IMR-90 (cell line): ENCODE results near the gene CNDP2. TPM values are rescaled to one million over a fixed set of nuclear protein-coding genes. Genes with fewer than 3 reads are reported as not detected.

Experiments used
- ATAC-seq: fragments of 200-7000 bp; cut with Tn5 transposase; 2 replicates; pipeline ENCODE4 v1.9.1; 2020; ENCODE audit warnings: low read depth, mild to moderate bottlenecking, moderate library complexity
- BruUV-seq: library from RNA; stranded (reverse); fragments of 400-500 nt; replicated peaks from 2 replicates; lab custom pipeline; 2021; lab: Mats Ljungman, UMichigan
- CTCF ChIA-PET: fragments of 300-600 bp; formaldehyde crosslinking; extraction: SDS; loops from one replicate; lab custom pipeline; 2021; ENCODE audit warnings: antibody characterized with exemption; lab: Yijun Ruan, JAX
- POLR2A ChIA-PET: fragments of 300-600 bp; sonication (Branson Sonifier 250); formaldehyde crosslinking; loops from one replicate; lab custom pipeline; 2022; ENCODE audit warnings: antibody characterized with exemption; ENCODE audit not compliant: unreplicated experiment; lab: Charles Lee
- DNase-seq: peaks from one replicate; pipeline ENCODE4 v3.0.0; 2013
- H2AFZ ChIP-seq: replicated peaks from 2 replicates; pipeline ENCODE3; 2013; ENCODE audit warnings: low read length, mild to moderate bottlenecking; ENCODE audit not compliant: poor library complexity
- H2AK5ac ChIP-seq: 2 replicates; pipeline ENCODE4 v1.6.1; 2013; ENCODE audit warnings: low read depth, low read length, inconsistent platforms
- H2AK9ac ChIP-seq: replicated peaks from 2 replicates; pipeline ENCODE3; 2013; ENCODE audit warnings: mild to moderate bottlenecking, low read depth, low read length, moderate library complexity; ENCODE audit not compliant: poor library complexity
- H2BK120ac ChIP-seq: 2 replicates; pipeline ENCODE4 v1.6.1; 2013; ENCODE audit warnings: low read depth, low read length, inconsistent platforms
- H2BK15ac ChIP-seq: 3 replicates; pipeline ENCODE4 v1.6.1; 2013; ENCODE audit warnings: low read depth, low read length, inconsistent platforms
- H2BK20ac ChIP-seq: 2 replicates; pipeline ENCODE4 v1.6.1; 2013; ENCODE audit warnings: low read depth, mild to moderate bottlenecking, inconsistent platforms, low read length, moderate library complexity
- H2BK5ac ChIP-seq: 2 replicates; pipeline ENCODE4 v1.6.1; 2013; ENCODE audit warnings: mild to moderate bottlenecking, low read depth, low read length, inconsistent platforms; ENCODE audit not compliant: poor library complexity, severe bottlenecking
- H3K14ac ChIP-seq: replicated peaks from 2 replicates; pipeline ENCODE4 v1.6.1; 2013; ENCODE audit warnings: low read depth, low read length, inconsistent platforms
- H3K18ac ChIP-seq: 2 replicates; pipeline ENCODE4 v1.6.1; 2013; ENCODE audit warnings: low read depth, low read length, control low read depth
- H3K23ac ChIP-seq: 2 replicates; pipeline ENCODE4 v1.6.1; 2013; ENCODE audit warnings: low read depth, low read length, inconsistent platforms
- H3K27ac ChIP-seq: 2 replicates; pipeline ENCODE4 v1.5.1; 2013; ENCODE audit warnings: mild to moderate bottlenecking, control low read depth, low read length; ENCODE audit not compliant: insufficient read depth
- H3K27me3 ChIP-seq: 2 replicates; pipeline ENCODE4 v1.6.1; 2013; ENCODE audit warnings: low read length; ENCODE audit not compliant: control insufficient read depth, insufficient read depth
- H3K36me3 ChIP-seq: 2 replicates; pipeline ENCODE4 v1.6.1; 2013; ENCODE audit warnings: low read length, mixed read lengths; ENCODE audit not compliant: control insufficient read depth, insufficient read depth
- H3K4ac ChIP-seq: 2 replicates; pipeline ENCODE4 v1.6.1; 2013; ENCODE audit warnings: low read depth, low read length, inconsistent platforms
- H3K4me1 ChIP-seq: 2 replicates; pipeline ENCODE4 v1.6.1; 2013; ENCODE audit warnings: low read length, mixed read lengths; ENCODE audit not compliant: control insufficient read depth, insufficient read depth
- H3K4me2 ChIP-seq: 2 replicates; pipeline ENCODE4 v1.6.1; 2013; ENCODE audit warnings: low read depth, mild to moderate bottlenecking, control low read depth, low read length, moderate library complexity
- H3K4me3 ChIP-seq: 2 replicates; pipeline ENCODE4 v1.5.1; 2013; ENCODE audit warnings: low read depth, mild to moderate bottlenecking, control low read depth, low read length, moderate library complexity; ENCODE audit not compliant: insufficient read depth
- H3K56ac ChIP-seq: 2 replicates; pipeline ENCODE4 v1.6.1; 2013; ENCODE audit warnings: low read length, inconsistent platforms; ENCODE audit not compliant: insufficient read depth; ENCODE audit errors: extremely low read depth
- H3K79me1 ChIP-seq, 2 experiments: 2 replicates each; pipeline ENCODE4 v1.6.1; 2013; ENCODE audit warnings: low read length in 2 of 2, inconsistent platforms in 1 of 2, low read depth in 1 of 2
- H3K9ac ChIP-seq: 2 replicates; pipeline ENCODE4 v1.6.1; 2013; ENCODE audit warnings: low read depth, low read length, control low read depth
- H3K9me1 ChIP-seq: 2 replicates; pipeline ENCODE4 v1.6.1; 2013; ENCODE audit warnings: low read length, inconsistent platforms; ENCODE audit not compliant: insufficient read depth
- H3K9me3 ChIP-seq: 2 replicates; pipeline ENCODE4 v1.6.1; 2013; ENCODE audit warnings: low read length; ENCODE audit not compliant: control insufficient read depth, insufficient read depth
- H4K20me1 ChIP-seq: 2 replicates; pipeline ENCODE4 v1.6.1; 2013; ENCODE audit warnings: low read length, inconsistent platforms; ENCODE audit not compliant: insufficient read depth
- H4K5ac ChIP-seq: 2 replicates; pipeline ENCODE4 v1.6.1; 2013; ENCODE audit warnings: mild to moderate bottlenecking, low read depth, low read length, control low read depth
- H4K8ac ChIP-seq, 2 experiments: 2 replicates each; pipeline ENCODE4 v1.6.1; 2013; ENCODE audit warnings: low read depth in 2 of 2, low read length in 2 of 2, control low read depth in 1 of 2, inconsistent platforms in 1 of 2
- H4K91ac ChIP-seq: 2 replicates; pipeline ENCODE4 v1.6.1; 2013; ENCODE audit warnings: low read depth, low read length, inconsistent platforms; ENCODE audit not compliant: insufficient read depth
- CEBPB ChIP-seq: IDR thresholded peaks from 2 replicates; pipeline ENCODE4 v1.6.1; 2012; ENCODE audit warnings: low read depth, low read length, improper control_type of control experiment
- MAFK ChIP-seq: IDR thresholded peaks from 2 replicates; pipeline ENCODE4 v1.6.1; 2012; ENCODE audit warnings: low read depth, low read length, improper control_type of control experiment
- WGBS, 2 experiments: methylation state at CpG; one replicate each; pipeline versions ENCODE4 v1.1.5 to v1.1.7; 2013; ENCODE audit warnings: missing lambda C conversion rate in 2 of 2; ENCODE audit not compliant: insufficient read length in 1 of 2; ENCODE audit errors: extremely low coverage in 2 of 2; 5-methylcytosine and 5-hydroxymethylcytosine counted together
- dilution Hi-C: fragments of 300-500 bp; cut with HindIII; formaldehyde crosslinking; loops from one replicate; pipeline ENCODE4 v1.14.3; 2018; ENCODE audit warnings: low sequenced_read_pairs; ENCODE audit not compliant: unreplicated experiment
- in situ Hi-C: fragments of 300-500 bp; cut with MboI; formaldehyde crosslinking; loops from 3 replicates; pipeline ENCODE4 v1.14.3; 2019; ENCODE audit warnings: low sequenced_read_pairs, inconsistent platforms, mixed read lengths
- intact Hi-C: fragments of 100-400 bp; cut with micrococcal nuclease; formaldehyde crosslinking; loops from 2 replicates; pipeline ENCODE4 v1.10.0; 2022
- polyA plus RNA-seq, 3 experiments: library from polyadenylated mRNA; depleted of rRNA; stranded (reverse); fragments of >200 nt; gene quantifications; 2 replicates each; pipeline ENCODE4 v1.2.3, GENCODE V29; 2012; ENCODE audit warnings: low replicate concordance in 1 of 3
- total RNA-seq: library from RNA; depleted of rRNA; stranded (reverse); fragments of >200 nt; gene quantifications from 2 replicates; pipeline ENCODE4 v1.2.3, GENCODE V29; 2012

The CNDP2 gene
- total and polyA plus RNA-seq, 2 of the 4 experiments (the other 2 are of a cell fraction): 52.0 to 67.9 TPM

DNA sequence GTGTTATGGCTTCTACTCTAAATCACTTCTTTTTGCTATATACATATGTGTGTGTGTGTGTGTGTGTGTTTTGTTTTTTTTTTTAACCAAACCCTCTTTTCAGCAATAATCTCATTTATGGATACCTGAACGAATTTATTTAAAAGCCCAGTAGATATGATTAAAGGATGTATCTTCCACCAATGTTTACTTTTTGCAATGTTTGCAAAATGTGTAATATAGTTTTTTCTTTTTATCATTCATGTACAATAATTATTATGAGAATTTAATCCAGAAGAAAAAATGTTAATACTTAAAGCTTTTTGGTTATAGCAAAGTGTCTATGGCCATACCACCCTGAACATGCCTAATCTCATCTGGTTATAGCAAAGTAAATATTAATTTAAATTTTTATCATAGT, 1.6 kb upstream of the CNDP2 start:
- Histone ChIP-seq H3K23ac (no peak overlapping the region), H3K36me3 (0 out of 2 replicates have a peak, but pooled peaks cover 2% of the 10 kb centered on the region), H2BK5ac (no peak overlapping the region), H3K9me1 (peaks cover 4% of the 10 kb centered on the region; the same call in 1 of the 2 replicates), H2AK9ac (no peak overlapping the region), H3K56ac (no peak overlapping the region), H3K14ac (no peak overlapping the region), H3K4me1 (peaks cover 5% of the 10 kb centered on the region; the same call in 1 of the 2 replicates), H2AFZ (no peak overlapping the region), H3K79me1 (peaks cover 16 to 27% of the 10 kb centered on the region in 2 experiments), H2AK5ac (no peak overlapping the region), H3K4me3 (no peak overlapping the region), H4K8ac (no peak overlapping the region), H3K4me2 (no peak overlapping the region), H3K9me3 (peaks cover 3% of the 10 kb centered on the region; the same call in 1 of the 2 replicates), H2BK120ac (no peak overlapping the region), H3K18ac (no peak overlapping the region), H4K91ac (no peak overlapping the region), H2BK15ac (no peak overlapping the region), H3K9ac (no peak overlapping the region), H4K5ac (no peak overlapping the region), H2BK20ac (no peak overlapping the region), H3K4ac (no peak overlapping the region), H4K20me1 (no peaks in the 10 kb centered on the region), H3K27me3 (peaks cover 2% of the 10 kb centered on the region; the same call in 1 of the 2 replicates), H3K27ac (no peak overlapping the region)
- WGBS, 2 experiments: no CpG with 5 or more reads among the region's 1 CpG
- ChIA-PET POLR2A (no interaction called here), CTCF (interaction anchor here (1.6 kb wide), 1 partner anchor 142 kb away, joined by 20 read pairs; no protein-coding TSS in a partner anchor)
- BruUV-seq: no TSS peak
- peak; percentile 25; the same call in 1 of the 2 replicates for TF ChIP-seq MAFK
- no peak for TF ChIP-seq CEBPB
- intact Hi-C loops (no loop called here), dilution Hi-C loops (no loop called here), in situ Hi-C loops (no loop called here)
- ATAC-seq: no peak
- DNase-seq: no peak
